Activated T-cell treated with anti-CD3 and anti-CD28 coated beads, Interleukin-2, amount 50 U/mL, for 24 hours (primary cell): Measurements from ENCODE around the gene CDK5RAP2.

ENCODE experiments used
- DNase-seq: peaks from one replicate; pipeline ENCODE4 v3.0.0-alpha.2; 2020
- H3K27ac Mint-ChIP-seq: 2 replicates; pipeline ENCODE4 v1.8.0; 2020; ENCODE audit warnings: mild to moderate bottlenecking, mixed read lengths
- H3K27me3 Mint-ChIP-seq: 2 replicates; pipeline ENCODE4 v1.8.0; 2020; ENCODE audit warnings: mixed read lengths
- H3K36me3 Mint-ChIP-seq: 2 replicates; pipeline ENCODE4 v1.8.0; 2020; ENCODE audit warnings: low read depth, mixed read lengths
- H3K4me1 Mint-ChIP-seq: 2 replicates; pipeline ENCODE4 v1.8.0; 2020; ENCODE audit warnings: low read depth, mixed read lengths
- H3K4me3 Mint-ChIP-seq: 2 replicates; pipeline ENCODE4 v1.8.0; 2020; ENCODE audit warnings: mild to moderate bottlenecking, moderate library complexity, mixed read lengths
- H3K9me3 Mint-ChIP-seq: 2 replicates; pipeline ENCODE4 v1.8.0; 2020; ENCODE audit warnings: mixed read lengths

The CDK5RAP2 gene

GRCh38 chr9:120351106-120351505 lies 228.9 kb downstream of the CDK5RAP2 start:
- no peaks in the 10 kb centered on the region for H3K36me3 Mint-ChIP-seq
- H3K27ac Mint-ChIP-seq, result no peak overlapping the region
- H3K9me3 Mint-ChIP-seq, result no peaks in the 10 kb centered on the region
- H3K27me3 Mint-ChIP-seq, result peaks cover 4% of the 10 kb centered on the region
- no peak for DNase-seq
- no peaks in the 10 kb centered on the region for H3K4me1 Mint-ChIP-seq
- H3K4me3 Mint-ChIP-seq, result no peak overlapping the region

- Mint-ChIP-seq H3K4me1 (no peaks in the 10 kb centered on the region), H3K27ac (no peak overlapping the region), H3K4me3 (no peak overlapping the region), H3K36me3 (no peaks in the 10 kb centered on the region), H3K9me3 (no peaks in the 10 kb centered on the region), H3K27me3 (peaks cover 4% of the 10 kb centered on the region)
- DNase-seq, result no peak
Measured at GRCh38 chr9:120350596-120350995, 229.4 kb downstream of the CDK5RAP2 start.

- Mint-ChIP-seq H3K4me3 (no peak overlapping the region), H3K36me3 (no peaks in the 10 kb centered on the region), H3K27ac (no peak overlapping the region), H3K27me3 (peaks cover 4% of the 10 kb centered on the region), H3K9me3 (no peaks in the 10 kb centered on the region), H3K4me1 (peaks cover 7% of the 10 kb centered on the region)
- no peak for DNase-seq
Measured at GRCh38 chr9:120348951-120349429, 231.0 kb downstream of the CDK5RAP2 start.

- Mint-ChIP-seq H3K4me3 (no peak overlapping the region), H3K27ac (no peak overlapping the region), H3K36me3 (no peaks in the 10 kb centered on the region), H3K9me3 (no peaks in the 10 kb centered on the region), H3K27me3 (peaks cover 4% of the 10 kb centered on the region), H3K4me1 (peaks cover 7% of the 10 kb centered on the region)
- DNase-seq, result no peak
Measured at GRCh38 chr9:120345379-120345778, 234.6 kb downstream of the CDK5RAP2 start.

GRCh38 chr9:120344230-120344629 lies 235.7 kb downstream of the CDK5RAP2 start:
- Mint-ChIP-seq H3K36me3 (no peaks in the 10 kb centered on the region), H3K4me1 (peaks cover 7% of the 10 kb centered on the region), H3K9me3 (no peaks in the 10 kb centered on the region), H3K27ac (no peak overlapping the region), H3K27me3 (no peaks in the 10 kb centered on the region), H3K4me3 (no peak overlapping the region)
- no peak for DNase-seq

GRCh38 chr9:120343416-120343815 lies 236.6 kb downstream of the CDK5RAP2 start:
- Mint-ChIP-seq H3K36me3 (no peaks in the 10 kb centered on the region), H3K27ac (no peak overlapping the region), H3K27me3 (peaks cover 2% of the 10 kb centered on the region), H3K4me3 (no peak overlapping the region), H3K4me1 (peaks cover 7% of the 10 kb centered on the region), H3K9me3 (no peaks in the 10 kb centered on the region)
- no peak for DNase-seq
